Measurements from ENCODE around the gene CAPZA1. TPM values are rescaled to one million over a fixed set of nuclear protein-coding genes. Genes with fewer than 3 reads are reported as not detected.

CAPZA1 gene
- total RNA-seq, 2 donors from 2014 or later: 165 to 178 TPM

GRCh38 chr1:112706505-112707220 lies 87.0 kb downstream of the CAPZA1 start, which contains the start of gene RHOC:
Gene RHOC (minus strand): TSS chr1:112707127. CDS start chr1:112703799, 3,328 bp downstream.
- DNase-seq: peak; percentile 73
- intact Hi-C loops (cut with DNase I): loop anchor here (5.0 kb wide), 3 partner anchors 89 to 314 kb away; partner anchors contain the start of genes CAPZA1 and ST7L
- H3K4me3 ChIP-seq: peak within 1 kb of the TSS; percentile 86
- peak within 1 kb of the TSS; percentile 96 for H3K27ac ChIP-seq
- peak within 1 kb of the TSS; percentile 88 to 98 for H3K9ac ChIP-seq (ENCODE audit: low read depth in 2 of 2, low read length in 2 of 2)
- H3K36me3 ChIP-seq: peaks cover 5% of the 10 kb centered on the region
- no peaks in the 10 kb centered on the region for H3K27me3 ChIP-seq
- peaks cover 17% of the 10 kb centered on the region for H3K4me1 ChIP-seq
- H3K9me3 ChIP-seq: no peaks in the 10 kb centered on the region
- TF ChIP-seq, protein P1, sequence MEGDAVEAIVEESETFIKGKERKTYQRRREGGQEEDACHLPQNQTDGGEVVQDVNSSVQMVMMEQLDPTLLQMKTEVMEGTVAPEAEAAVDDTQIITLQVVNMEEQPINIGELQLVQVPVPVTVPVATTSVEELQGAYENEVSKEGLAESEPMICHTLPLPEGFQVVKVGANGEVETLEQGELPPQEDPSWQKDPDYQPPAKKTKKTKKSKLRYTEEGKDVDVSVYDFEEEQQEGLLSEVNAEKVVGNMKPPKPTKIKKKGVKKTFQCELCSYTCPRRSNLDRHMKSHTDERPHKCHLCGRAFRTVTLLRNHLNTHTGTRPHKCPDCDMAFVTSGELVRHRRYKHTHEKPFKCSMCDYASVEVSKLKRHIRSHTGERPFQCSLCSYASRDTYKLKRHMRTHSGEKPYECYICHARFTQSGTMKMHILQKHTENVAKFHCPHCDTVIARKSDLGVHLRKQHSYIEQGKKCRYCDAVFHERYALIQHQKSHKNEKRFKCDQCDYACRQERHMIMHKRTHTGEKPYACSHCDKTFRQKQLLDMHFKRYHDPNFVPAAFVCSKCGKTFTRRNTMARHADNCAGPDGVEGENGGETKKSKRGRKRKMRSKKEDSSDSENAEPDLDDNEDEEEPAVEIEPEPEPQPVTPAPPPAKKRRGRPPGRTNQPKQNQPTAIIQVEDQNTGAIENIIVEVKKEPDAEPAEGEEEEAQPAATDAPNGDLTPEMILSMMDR (IDR thresholded peaks at IDR 0.05): no peak

DNA sequence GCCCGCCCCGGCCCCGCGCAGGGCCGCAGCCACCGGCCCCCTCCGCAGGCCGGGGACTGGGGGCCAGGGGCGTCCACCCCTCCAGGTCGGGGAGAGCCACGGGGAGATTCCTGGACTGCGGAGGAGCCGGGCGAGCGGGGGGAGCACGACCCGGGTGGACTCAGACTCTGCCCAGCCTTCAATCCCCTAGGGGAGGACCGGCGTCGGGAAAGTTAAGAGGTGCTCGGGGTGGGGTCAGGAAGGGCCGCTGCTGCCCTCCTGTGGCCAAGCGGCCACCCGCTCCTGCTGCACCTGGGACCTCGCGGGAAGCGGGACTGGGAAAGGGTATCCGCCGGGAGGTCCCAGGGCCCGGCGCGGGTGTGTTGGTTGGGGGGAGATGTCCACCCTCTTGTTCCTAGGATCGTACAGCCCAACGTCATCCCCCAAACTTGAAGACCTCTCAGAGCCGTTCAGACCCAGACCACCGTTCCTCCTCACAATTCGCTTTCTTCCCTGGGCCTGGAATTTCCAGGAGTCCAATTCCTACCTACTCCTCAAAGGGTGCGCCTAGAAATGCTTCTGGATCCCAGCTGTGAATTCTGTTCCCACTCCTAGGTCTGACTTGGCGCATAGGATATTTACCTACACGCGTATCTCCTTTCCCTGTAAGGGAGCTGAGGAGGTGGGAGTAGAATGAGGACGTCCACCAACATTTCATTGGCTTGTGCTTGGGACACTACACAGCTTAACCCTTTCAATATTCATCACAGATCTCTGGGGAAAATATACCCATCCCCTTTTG lies 87.8 kb downstream of the CAPZA1 start:
- Histone ChIP-seq H3K9ac (ENCODE audit: low read depth in 2 of 2, low read length in 2 of 2) (peak overlapping the region; percentile 57 to 98), H3K27ac (peak overlapping the region; percentile 96), H3K27me3 (no peaks in the 10 kb centered on the region), H3K4me1 (peaks cover 12% of the 10 kb centered on the region), H3K9me3 (no peaks in the 10 kb centered on the region), H3K4me3 (peak overlapping the region; percentile 86), H3K36me3 (peaks cover 4% of the 10 kb centered on the region)
- intact Hi-C loops (cut with DNase I): loop anchor here (5.0 kb wide), 3 partner anchors 90 to 315 kb away; partner anchors contain the start of genes CAPZA1 and ST7L
- DNase-seq: peak; percentile 90
- TF ChIP-seq, protein P1 (IDR thresholded peaks at IDR 0.05): peak; percentile 78

DNA sequence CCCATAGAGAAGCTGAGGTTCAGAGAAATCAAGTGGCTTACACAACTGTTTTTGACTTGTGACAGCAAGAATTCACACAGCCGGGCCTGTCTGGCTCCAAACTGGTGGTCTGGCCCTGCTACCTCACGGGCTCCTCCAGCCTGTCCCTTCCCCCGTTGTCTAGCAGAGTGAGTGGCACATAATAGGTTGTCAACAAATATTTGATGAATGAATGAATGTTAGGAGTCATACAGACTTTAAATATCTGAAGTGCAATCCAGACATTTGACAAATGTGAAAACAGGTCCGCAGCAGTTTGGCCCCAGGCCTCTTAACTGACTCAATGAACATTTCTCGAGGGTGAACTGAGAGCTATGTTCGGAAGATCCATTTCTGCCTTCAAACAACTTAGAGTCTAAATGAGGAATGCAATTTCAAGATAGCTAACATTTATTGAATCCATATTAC lies 88.4 kb downstream of the CAPZA1 start:
- Histone ChIP-seq H3K4me3 (no peak overlapping the region), H3K9me3 (no peaks in the 10 kb centered on the region), H3K27me3 (no peaks in the 10 kb centered on the region), H3K36me3 (no peaks in the 10 kb centered on the region), H3K4me1 (peaks cover 12% of the 10 kb centered on the region), H3K27ac (no peak overlapping the region), H3K9ac (ENCODE audit: low read depth in 2 of 2, low read length in 2 of 2) (peak overlapping the region in 1 of 2 donors; percentile 57)
- intact Hi-C loops (cut with DNase I): loop anchor here (5.0 kb wide), 3 partner anchors 91 to 316 kb away; partner anchors contain the start of genes CAPZA1 and ST7L
- TF ChIP-seq, protein P1 (IDR thresholded peaks at IDR 0.05): no peak
- no peak for DNase-seq

DNA sequence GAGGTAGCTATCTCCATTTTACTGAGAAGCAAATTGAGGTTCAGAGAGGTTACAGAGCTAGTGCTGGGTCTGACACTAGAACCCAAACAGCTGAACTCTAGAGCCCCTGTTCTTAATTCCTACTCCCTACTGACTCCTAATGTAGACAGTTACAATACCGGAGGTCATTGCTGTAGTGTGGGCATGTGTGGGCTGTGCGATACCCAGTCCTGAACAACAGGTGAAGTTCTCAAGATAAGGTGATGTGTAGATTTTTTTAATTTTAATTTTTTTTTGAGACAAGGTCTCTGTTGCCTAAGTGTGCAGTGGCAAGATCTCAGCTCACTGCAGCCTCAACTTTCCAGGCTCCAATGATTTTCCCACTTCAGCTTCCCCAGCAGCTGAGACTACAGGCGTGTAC lies 88.9 kb downstream of the CAPZA1 start:
- TF ChIP-seq, protein P1 (IDR thresholded peaks at IDR 0.05): no peak
- H3K27me3 ChIP-seq: no peaks in the 10 kb centered on the region
- no peak overlapping the region for H3K4me3 ChIP-seq
- H3K9ac ChIP-seq (ENCODE audit: low read depth in 2 of 2, low read length in 2 of 2): no peak overlapping the region
- peaks cover 12% of the 10 kb centered on the region for H3K4me1 ChIP-seq
- no peaks in the 10 kb centered on the region for H3K9me3 ChIP-seq
- DNase-seq: no peak
- H3K27ac ChIP-seq: no peak overlapping the region
- no peaks in the 10 kb centered on the region for H3K36me3 ChIP-seq
- intact Hi-C loops (cut with DNase I): loop anchor here (5.0 kb wide), 3 partner anchors 91 to 316 kb away; partner anchors contain the start of genes CAPZA1 and ST7L

DNA sequence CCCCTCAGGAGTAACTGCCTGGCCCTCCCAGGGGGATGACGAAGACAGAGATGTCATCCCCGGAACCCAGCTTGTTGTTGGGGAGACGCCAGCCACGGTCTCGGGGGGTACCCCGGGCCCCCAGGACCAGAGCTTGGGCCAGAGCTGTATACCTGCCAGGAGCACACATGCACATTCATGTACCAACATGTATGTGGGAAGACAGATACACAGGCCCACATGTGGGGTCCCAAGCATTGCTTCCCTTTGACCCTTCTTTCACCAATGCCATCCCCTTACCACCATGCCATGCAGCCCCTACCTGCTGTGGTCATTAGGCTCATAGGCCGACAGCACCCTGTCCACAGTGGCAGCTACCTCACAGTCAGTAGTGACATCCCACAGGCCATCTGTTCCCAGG lies 90.5 kb downstream of the CAPZA1 start:
- TF ChIP-seq, protein P1 (IDR thresholded peaks at IDR 0.05): no peak
- Histone ChIP-seq H3K9ac (ENCODE audit: low read depth in 2 of 2, low read length in 2 of 2) (no peak overlapping the region), H3K36me3 (no peaks in the 10 kb centered on the region), H3K9me3 (no peaks in the 10 kb centered on the region), H3K4me3 (no peak overlapping the region), H3K27ac (no peak overlapping the region), H3K27me3 (no peaks in the 10 kb centered on the region), H3K4me1 (peaks cover 6% of the 10 kb centered on the region)
- DNase-seq: no peak
- intact Hi-C loops (cut with DNase I): no loop called here
